SK-N-MC (cell line): ENCODE data around the gene NTRK2.

Experiments
- EZH2 ChIP-seq: fragments of 200-600 bp; sonication (generic); IDR thresholded peaks from one replicate; pipeline ENCODE4 v1.6.1; 2017; ENCODE audit warnings: antibody characterized with exemption
- POLR2AphosphoS5 ChIP-seq: IDR thresholded peaks from 2 replicates; pipeline ENCODE4 v1.6.1; 2012; ENCODE audit warnings: mild to moderate bottlenecking, low read depth, low read length, borderline replicate concordance

DNA sequence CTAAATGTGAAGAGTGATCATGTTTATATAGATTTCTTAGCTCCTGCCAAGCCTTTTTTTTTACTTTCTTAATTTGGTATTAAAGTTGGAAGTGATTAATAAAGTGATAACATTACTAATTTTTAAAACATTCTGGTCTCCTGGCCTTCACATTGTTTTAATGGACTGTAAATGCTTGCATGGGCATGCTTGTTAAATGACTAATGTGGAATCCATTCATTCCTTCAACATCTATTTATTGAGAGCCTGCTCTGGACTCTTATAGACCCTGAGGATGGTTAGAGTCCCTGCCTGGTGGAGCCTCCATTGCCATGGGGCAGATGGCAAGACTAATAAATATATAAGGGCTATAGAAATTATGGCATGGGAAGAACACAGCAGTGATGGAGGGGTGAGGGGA lies 103.5 kb downstream of the NTRK2 start:
- no peak for TF ChIP-seq EZH2
- TF ChIP-seq POLR2AphosphoS5, result no peak
